GM21528 (cell line): ENCODE data around the gene CHTF18.
"Not testable (repeated sequence)": the region's sequence is repeated elsewhere in the genome, so short reads cannot be mapped to it uniquely, and the experiment has no call there.

Experiments used
- ATAC-seq: cut with Tn5 transposase; IDR thresholded peaks from one replicate; pipeline ENCODE4 v1.9.1; 2021; ENCODE audit warnings: mild to moderate bottlenecking, moderate library complexity; ENCODE audit not compliant: unreplicated experiment, low FRiP score

Gene CHTF18

GRCh38 chr16:802914-803753 lies 14.7 kb downstream of the CHTF18 start:
- ATAC-seq, result no peak

- ATAC-seq, result no peak
Measured at GRCh38 chr16:803754-804080, 15.3 kb downstream of the CHTF18 start.

- no peak for ATAC-seq
Measured at GRCh38 chr16:804193-805048, 16.0 kb downstream of the CHTF18 start.

- ATAC-seq, result no peak
Measured at GRCh38 chr16:805474-805873, 17.1 kb downstream of the CHTF18 start.

- ATAC-seq, result peak; percentile 71
Measured at GRCh38 chr16:807347-808084, 19.1 kb downstream of the CHTF18 start.

GRCh38 chr16:808085-808386 lies 19.6 kb downstream of the CHTF18 start:
- no peak for ATAC-seq

GRCh38 chr16:813204-813915 lies 24.9 kb downstream of the CHTF18 start:
- ATAC-seq, result no peak

- no peak for ATAC-seq
Measured at GRCh38 chr16:813916-814412, 25.5 kb downstream of the CHTF18 start.

- no peak for ATAC-seq
Measured at GRCh38 chr16:814974-815373, 26.6 kb downstream of the CHTF18 start.

GRCh38 chr16:815861-816260 lies 27.4 kb downstream of the CHTF18 start:
- ATAC-seq, result no peak

- no peak for ATAC-seq
Measured at GRCh38 chr16:817001-817906, 28.8 kb downstream of the CHTF18 start.

- ATAC-seq, result no peak
Measured at GRCh38 chr16:818132-818531, 29.7 kb downstream of the CHTF18 start.

- no peak for ATAC-seq
Measured at GRCh38 chr16:818592-818991, 30.2 kb downstream of the CHTF18 start.

- ATAC-seq, result no peak
Measured at GRCh38 chr16:819336-820043, 31.1 kb downstream of the CHTF18 start.

- ATAC-seq, result not testable (repeated sequence)
Measured at GRCh38 chr16:820044-820408, 31.6 kb downstream of the CHTF18 start.

GRCh38 chr16:820748-821147 lies 32.3 kb downstream of the CHTF18 start:
- ATAC-seq, result no peak

GRCh38 chr16:821751-822150 lies 33.3 kb downstream of the CHTF18 start:
- no peak for ATAC-seq

GRCh38 chr16:822174-822908 lies 33.9 kb downstream of the CHTF18 start:
- no peak for ATAC-seq
